NCI-H1930 (cell line): Measurements from ENCODE around the gene SP3.

Source experiments
- DNase-seq, 2 experiments: peaks; one replicate each; lab custom pipeline; 2025; lab: John Stamatoyannopoulos, UW

Gene SP3

GRCh38 chr2:173996766-173997165 lies 31.6 kb upstream of the SP3 start:
- DNase-seq, result no peak

GRCh38 chr2:173993459-173993858 lies 28.3 kb upstream of the SP3 start:
- no peak for DNase-seq

- no peak for DNase-seq
Observed at GRCh38 chr2:173991856-173992588, 26.8 kb upstream of the SP3 start.

GRCh38 chr2:173990970-173991819 lies 26.0 kb upstream of the SP3 start:
- DNase-seq, result no peak

- no peak for DNase-seq
Observed at GRCh38 chr2:173990245-173990644, 25.1 kb upstream of the SP3 start.

GRCh38 chr2:173989884-173990215 lies 24.7 kb upstream of the SP3 start:
- no peak for DNase-seq

- DNase-seq, result no peak
Observed at GRCh38 chr2:173989160-173989883, 24.1 kb upstream of the SP3 start.

- DNase-seq, result no peak
Observed at GRCh38 chr2:173986805-173987204, 21.6 kb upstream of the SP3 start.

GRCh38 chr2:173985605-173985992 lies 20.4 kb upstream of the SP3 start:
- DNase-seq, result no peak

- no peak for DNase-seq
Observed at GRCh38 chr2:173984866-173985604, 19.9 kb upstream of the SP3 start.

- no peak for DNase-seq
Observed at GRCh38 chr2:173983391-173983871, 18.3 kb upstream of the SP3 start.

- DNase-seq, result no peak
Observed at GRCh38 chr2:173982918-173983317, 17.7 kb upstream of the SP3 start.

GRCh38 chr2:173982182-173982714 lies 17.1 kb upstream of the SP3 start:
- no peak for DNase-seq

GRCh38 chr2:173981520-173981919 lies 16.3 kb upstream of the SP3 start:
- no peak for DNase-seq

GRCh38 chr2:173979751-173980351 lies 14.7 kb upstream of the SP3 start:
- no peak for DNase-seq

GRCh38 chr2:173978447-173978846 lies 13.3 kb upstream of the SP3 start:
- DNase-seq, result no peak

GRCh38 chr2:173972636-173973035 lies 7.5 kb upstream of the SP3 start:
- DNase-seq, result no peak

GRCh38 chr2:173972165-173972564 lies 7.0 kb upstream of the SP3 start:
- no peak for DNase-seq

- no peak for DNase-seq
Observed at GRCh38 chr2:173970516-173970924, 5.3 kb upstream of the SP3 start.

- DNase-seq, result no peak
Observed at GRCh38 chr2:173969886-173970285, 4.7 kb upstream of the SP3 start.

GRCh38 chr2:173968551-173968950 lies 3.4 kb upstream of the SP3 start:
- no peak for DNase-seq
